Trophoblast cell (in vitro differentiated cells and primary cell): ENCODE data around the gene NET1.

Experiments used
- DNase-seq, 2 donors: peaks; one replicate each; pipeline ENCODE4 v3.0.0-alpha.2; 2016
- H2AFZ ChIP-seq: 2 replicates; pipeline ENCODE4 v1.6.1; 2013; ENCODE audit warnings: low read length, moderate library complexity, mild to moderate bottlenecking; ENCODE audit not compliant: insufficient read depth, poor library complexity
- H2AK5ac ChIP-seq: 2 replicates; pipeline ENCODE4 v1.6.1; 2013; ENCODE audit warnings: mild to moderate bottlenecking, low read length
- H2BK120ac ChIP-seq: 2 replicates; pipeline ENCODE4 v1.6.1; 2013; ENCODE audit warnings: low read length, mild to moderate bottlenecking, moderate library complexity; ENCODE audit not compliant: insufficient read depth, poor library complexity
- H2BK12ac ChIP-seq: 2 replicates; pipeline ENCODE4 v1.6.1; 2013; ENCODE audit warnings: mild to moderate bottlenecking, low read length, moderate library complexity
- H2BK5ac ChIP-seq: 2 replicates; pipeline ENCODE4 v1.6.1; 2013; ENCODE audit warnings: low read length, low read depth, moderate library complexity, mild to moderate bottlenecking; ENCODE audit not compliant: poor library complexity
- H3K14ac ChIP-seq: 2 replicates; pipeline ENCODE4 v1.6.1; 2013; ENCODE audit warnings: mild to moderate bottlenecking, low read length
- H3K18ac ChIP-seq: 2 replicates; pipeline ENCODE4 v1.6.1; 2013; ENCODE audit warnings: mild to moderate bottlenecking, low read length
- H3K23ac ChIP-seq: 2 replicates; pipeline ENCODE4 v1.6.1; 2013; ENCODE audit warnings: low read length
- H3K27ac ChIP-seq: 2 replicates; pipeline ENCODE4 v1.5.1; 2013; ENCODE audit warnings: low read depth, mild to moderate bottlenecking, inconsistent platforms, low read length, moderate library complexity
- H3K27me3 ChIP-seq: 2 replicates; pipeline ENCODE4 v1.6.1; 2013; ENCODE audit warnings: inconsistent platforms, mild to moderate bottlenecking, low read length, moderate library complexity; ENCODE audit not compliant: insufficient read depth
- H3K36me3 ChIP-seq, 2 experiments: 1 replicate in 1 of 2; 2 replicates in 1 of 2; pipeline ENCODE4 v1.6.1; 2013; ENCODE audit warnings: low read length in 2 of 2, mild to moderate bottlenecking in 2 of 2, moderate library complexity in 1 of 2; ENCODE audit not compliant: insufficient read depth in 2 of 2, control insufficient read depth in 1 of 2
- H3K4ac ChIP-seq: 2 replicates; pipeline ENCODE4 v1.6.1; 2013; ENCODE audit warnings: low read depth, mild to moderate bottlenecking, low read length, moderate library complexity
- H3K4me1 ChIP-seq, 2 experiments: 1 replicate in 1 of 2; 2 replicates in 1 of 2; pipeline ENCODE4 v1.6.1; 2013; ENCODE audit warnings: low read length in 2 of 2, mild to moderate bottlenecking in 2 of 2, moderate library complexity in 1 of 2; ENCODE audit not compliant: insufficient read depth in 2 of 2, control insufficient read depth in 1 of 2
- H3K4me2 ChIP-seq: 2 replicates; pipeline ENCODE4 v1.6.1; 2013; ENCODE audit warnings: inconsistent platforms, mild to moderate bottlenecking, low read length, moderate library complexity
- H3K4me3 ChIP-seq: 2 replicates; pipeline ENCODE4 v1.5.1; 2013; ENCODE audit warnings: mild to moderate bottlenecking, low read depth, low read length, inconsistent platforms
- H3K79me1 ChIP-seq: one replicate; pipeline ENCODE4 v1.6.1; 2013; ENCODE audit warnings: low read length
- H3K79me2 ChIP-seq: 2 replicates; pipeline ENCODE4 v1.6.1; 2013; ENCODE audit warnings: low read length, mild to moderate bottlenecking; ENCODE audit not compliant: control insufficient read depth, insufficient read depth, poor library complexity
- H3K9ac ChIP-seq: 2 replicates; pipeline ENCODE4 v1.6.1; 2013; ENCODE audit warnings: mild to moderate bottlenecking, low read length
- H3K9me3 ChIP-seq: 2 replicates; pipeline ENCODE4 v1.6.1; 2013; ENCODE audit warnings: low read depth, mild to moderate bottlenecking, control low read depth, inconsistent platforms, low read length; ENCODE audit not compliant: insufficient read depth
- H4K12ac ChIP-seq: 2 replicates; pipeline ENCODE4 v1.6.1; 2013; ENCODE audit warnings: low read depth, mild to moderate bottlenecking, low read length, moderate library complexity
- H4K8ac ChIP-seq: 2 replicates; pipeline ENCODE4 v1.6.1; 2013; ENCODE audit warnings: low read depth, mild to moderate bottlenecking, low read length, moderate library complexity
- H4K91ac ChIP-seq: one replicate; pipeline ENCODE4 v1.6.1; 2013; ENCODE audit warnings: low read depth, mild to moderate bottlenecking, low read length, moderate library complexity
- WGBS: extraction: QIAGEN DNeasy Blood & Tissue Kit; methylation state at CpG from one replicate; pipeline ENCODE4 v1.1.7; 2013; ENCODE audit warnings: missing lambda C conversion rate; ENCODE audit not compliant: insufficient read length, insufficient coverage; ENCODE audit errors: extremely low coverage; 5-methylcytosine and 5-hydroxymethylcytosine counted together

Gene NET1

GRCh38 chr10:5461203-5461588 lies 48.8 kb downstream of the NET1 start:
- Histone ChIP-seq H3K9ac (no peak overlapping the region), H4K8ac (no peak overlapping the region), H3K23ac (no peak overlapping the region), H2BK12ac (peak overlapping the region; percentile 23), H2AFZ (no peak overlapping the region), H3K4me1 (peaks cover 23 to 36% of the 10 kb centered on the region in 2 experiments), H3K79me2 (peaks cover 9% of the 10 kb centered on the region), H2AK5ac (no peak overlapping the region), H3K4ac (no peak overlapping the region), H2BK5ac (no peak overlapping the region), H3K14ac (no peak overlapping the region), H3K27me3 (no peaks in the 10 kb centered on the region), H4K12ac (no peak overlapping the region), H3K79me1 (peaks cover 40% of the 10 kb centered on the region), H4K91ac (peak overlapping the region; percentile 33), H3K36me3 (peaks cover 12 to 27% of the 10 kb centered on the region in 2 experiments), H3K27ac (peak overlapping the region; percentile 93), H3K9me3 (no peaks in the 10 kb centered on the region), H3K18ac (no peak overlapping the region), H2BK120ac (no peak overlapping the region), H3K4me2 (no peak overlapping the region), H3K4me3 (no peak overlapping the region)
- DNase-seq: peak; percentile 75 to 80
- WGBS: no CpG with 5 or more reads among the region's 4 CpGs

DNA sequence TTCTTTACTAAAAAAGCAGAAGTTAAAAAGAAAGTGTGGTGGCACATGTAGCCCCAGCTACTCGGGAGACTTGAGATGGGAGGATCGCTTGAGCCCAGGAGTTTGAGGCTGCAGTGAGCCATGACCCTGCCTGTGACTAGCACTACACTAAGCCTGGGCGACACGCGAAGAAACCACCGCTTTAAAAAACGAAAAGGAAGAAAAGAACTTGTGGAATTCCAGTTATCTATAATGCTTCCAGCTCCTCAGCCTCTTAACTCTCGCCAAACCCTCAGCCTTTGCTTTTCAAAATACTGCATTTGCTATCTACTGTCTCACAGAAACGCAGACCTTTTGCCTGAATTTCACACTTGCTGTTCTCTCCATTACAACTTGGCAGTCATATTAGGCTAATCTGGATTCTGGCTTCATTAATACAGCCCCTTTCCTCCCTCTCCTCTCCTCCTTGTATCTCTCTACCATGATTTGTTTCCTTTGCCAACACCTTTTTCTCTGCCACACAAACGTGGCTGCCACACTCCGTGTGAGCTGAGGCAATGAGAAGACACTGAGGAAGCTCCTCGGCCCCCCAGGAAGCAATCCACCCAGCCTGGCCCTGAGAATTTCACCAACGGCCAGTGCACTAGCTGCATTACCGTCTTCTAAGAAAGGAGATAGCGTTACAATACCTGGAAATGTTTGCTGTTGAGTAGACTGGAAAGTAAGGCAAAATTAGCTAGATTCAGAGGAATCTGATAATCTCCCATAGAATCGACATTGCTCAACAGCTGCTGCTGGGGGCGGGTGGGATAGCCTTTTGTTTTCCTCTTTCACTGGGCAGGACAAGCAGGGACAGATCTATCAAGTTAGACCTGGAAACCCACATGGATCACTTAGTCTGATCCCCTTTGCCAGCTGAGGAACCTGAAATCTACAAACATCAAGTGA lies 49.8 kb downstream of the NET1 start:
- Histone ChIP-seq H3K4me1 (peaks cover 27 to 36% of the 10 kb centered on the region in 2 experiments), H2AFZ (no peak overlapping the region), H2BK120ac (peak overlapping the region; percentile 96), H4K91ac (peak overlapping the region; percentile 98), H3K27me3 (no peaks in the 10 kb centered on the region), H2BK5ac (peak overlapping the region; percentile 98), H2AK5ac (peak overlapping the region; percentile 85), H3K14ac (peak overlapping the region; percentile 68), H3K18ac (peak overlapping the region; percentile 90), H4K8ac (peak overlapping the region; percentile 92), H3K4me3 (no peak overlapping the region), H3K9me3 (no peaks in the 10 kb centered on the region), H2BK12ac (peak overlapping the region; percentile 87), H3K36me3 (peaks cover 7 to 21% of the 10 kb centered on the region in 2 experiments), H3K4ac (peak overlapping the region; percentile 75), H3K79me2 (peaks cover 12% of the 10 kb centered on the region), H3K27ac (peak overlapping the region; percentile 93), H3K4me2 (no peak overlapping the region), H3K9ac (no peak overlapping the region), H3K23ac (no peak overlapping the region), H4K12ac (peak overlapping the region; percentile 6), H3K79me1 (peaks cover 46% of the 10 kb centered on the region)
- WGBS: no CpG with 5 or more reads among the region's 17 CpGs
- DNase-seq: peak; percentile 72 to 94

DNA sequence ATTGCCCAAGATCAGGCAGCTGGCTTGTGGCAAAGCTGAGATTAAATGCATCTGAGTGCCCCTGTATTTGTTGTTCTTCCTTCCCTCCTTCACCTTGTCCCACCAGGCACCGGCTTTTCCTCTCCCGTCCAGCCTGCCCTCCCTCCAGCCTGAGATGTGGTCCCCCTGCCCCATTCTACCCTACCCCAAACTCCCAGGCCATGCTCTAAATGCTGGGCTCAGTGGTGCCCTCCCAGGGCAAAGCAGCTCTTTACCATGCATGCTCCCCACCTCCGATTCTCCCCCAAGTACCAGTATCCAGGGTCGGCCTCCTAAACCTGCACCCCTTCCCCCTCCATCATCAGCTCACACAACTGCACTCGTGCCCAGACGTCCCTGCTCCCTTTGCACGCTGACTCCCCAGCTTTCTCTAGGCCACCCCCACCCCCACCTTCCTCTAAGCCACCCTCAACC lies 50.5 kb downstream of the NET1 start:
- H2AFZ ChIP-seq: peak overlapping the region; percentile 42
- peaks cover 7 to 21% of the 10 kb centered on the region in 2 experiments for H3K36me3 ChIP-seq
- no peaks in the 10 kb centered on the region for H3K9me3 ChIP-seq
- peaks cover 16% of the 10 kb centered on the region for H3K79me2 ChIP-seq
- H4K12ac ChIP-seq: peak overlapping the region; percentile 8
- peak overlapping the region; percentile 90 for H3K18ac ChIP-seq
- H4K8ac ChIP-seq: peak overlapping the region; percentile 92
- H3K79me1 ChIP-seq: peaks cover 53% of the 10 kb centered on the region
- no peak overlapping the region for H3K23ac ChIP-seq
- H2BK5ac ChIP-seq: peak overlapping the region; percentile 98
- H3K4me3 ChIP-seq: no peak overlapping the region
- H3K27ac ChIP-seq: peak overlapping the region; percentile 93
- H2BK120ac ChIP-seq: peak overlapping the region; percentile 96
- H3K4me2 ChIP-seq: no peak overlapping the region
- peaks cover 34 to 43% of the 10 kb centered on the region in 2 experiments for H3K4me1 ChIP-seq
- H3K9ac ChIP-seq: no peak overlapping the region
- WGBS: no CpG with 5 or more reads among the region's 7 CpGs
- peak overlapping the region; percentile 66 for H2AK5ac ChIP-seq
- H3K14ac ChIP-seq: peak overlapping the region; percentile 68
- no peaks in the 10 kb centered on the region for H3K27me3 ChIP-seq
- DNase-seq: no peak
- H4K91ac ChIP-seq: peak overlapping the region; percentile 98
- peak overlapping the region; percentile 75 for H3K4ac ChIP-seq
- peak overlapping the region; percentile 87 for H2BK12ac ChIP-seq

- WGBS: no CpG with 5 or more reads among the region's 5 CpGs
- Histone ChIP-seq H3K14ac (peak overlapping the region; percentile 82), H3K79me1 (peaks cover 69% of the 10 kb centered on the region), H2AK5ac (no peak overlapping the region), H2BK5ac (no peak overlapping the region), H2BK120ac (peak overlapping the region; percentile 95), H3K79me2 (peaks cover 18% of the 10 kb centered on the region), H3K27me3 (no peaks in the 10 kb centered on the region), H3K9me3 (no peaks in the 10 kb centered on the region), H4K8ac (no peak overlapping the region), H3K4me1 (peaks cover 50 to 60% of the 10 kb centered on the region in 2 experiments), H2AFZ (no peak overlapping the region), H3K4me2 (no peak overlapping the region), H3K9ac (no peak overlapping the region), H3K27ac (peak overlapping the region; percentile 99), H3K23ac (no peak overlapping the region), H4K91ac (peak overlapping the region; percentile 80), H4K12ac (no peak overlapping the region), H3K18ac (no peak overlapping the region), H3K4me3 (no peak overlapping the region), H3K4ac (no peak overlapping the region), H2BK12ac (no peak overlapping the region), H3K36me3 (peaks cover 7 to 12% of the 10 kb centered on the region in 2 experiments)
- peak; percentile 62 to 92 for DNase-seq
These were observed 52.2 kb downstream of the NET1 start for GRCh38 chr10:5464546-5464945.
